Mucosa of descending colon (tissue), 3 donors: Measurements from ENCODE around the gene ACSL6. TPM values are rescaled to one million over a fixed set of nuclear protein-coding genes. Genes with fewer than 3 reads are reported as not detected.

Experiments
- ATAC-seq: fragments of 200-7000 bp; cut with Tn5 transposase; one replicate; pipeline ENCODE4 v1.9.1; 2020; ENCODE audit warnings: mild to moderate bottlenecking, moderate library complexity
- DNase-seq, 3 donors: peaks; one replicate each; pipeline ENCODE4 v3.0.0-alpha.2; 2020
- H3K36me3 ChIP-seq: fragments of 200-600 bp; one replicate; pipeline ENCODE4 v1.8.0; 2021; ENCODE audit warnings: low read depth, mild to moderate bottlenecking
- H3K4me1 ChIP-seq: fragments of 200-600 bp; one replicate; pipeline ENCODE4 v1.8.0; 2021; ENCODE audit warnings: low read depth, mild to moderate bottlenecking
- H3K4me3 ChIP-seq: fragments of 200-600 bp; one replicate; pipeline ENCODE4 v1.8.0; 2021; ENCODE audit warnings: mild to moderate bottlenecking
- H3K9me3 ChIP-seq: fragments of 200-600 bp; one replicate; pipeline ENCODE4 v1.8.0; 2021; ENCODE audit warnings: mild to moderate bottlenecking
- intact Hi-C, 2 donors: fragments of 100-400 bp; cut with DNase I in 1 of 2; cut with micrococcal nuclease in 1 of 2; formaldehyde crosslinking; loops; one replicate each; pipeline versions ENCODE4 v1.11.0 to v1.11.1; 2022; cut with DNase I, micrococcal nuclease
- total RNA-seq, 3 donors: library from RNA; stranded (reverse); fragmentation: NEBNext Ultra II Directional in 2 of 3; extraction: Animal tissue kit (Norgen Biotek cat#: 25700) in 2 of 3; gene quantifications; one replicate each; pipeline versions ENCODE4 v1.2.1 to v1.2.4, GENCODE V29; 2021 to 2023
- TF ChIP-seq, protein P1 (sequence below): fragments of 200-600 bp; IDR thresholded peaks from one replicate; pipeline ENCODE4 v1.8.0; 2022; ENCODE audit warnings: antibody characterized with exemption, mild to moderate bottlenecking
- donor health status: DM: no; HTN: no; CAD: no; lungs with moderate emphysema.
- donor health status: DM: no; HTN: no; CAD: no.
- donor health status: DM: no; HTN: yes; CAD: no.

Gene ACSL6
- total RNA-seq, 3 donors from 2014 or later: 0.38 to 3.8 (median 0.77) TPM

DNA sequence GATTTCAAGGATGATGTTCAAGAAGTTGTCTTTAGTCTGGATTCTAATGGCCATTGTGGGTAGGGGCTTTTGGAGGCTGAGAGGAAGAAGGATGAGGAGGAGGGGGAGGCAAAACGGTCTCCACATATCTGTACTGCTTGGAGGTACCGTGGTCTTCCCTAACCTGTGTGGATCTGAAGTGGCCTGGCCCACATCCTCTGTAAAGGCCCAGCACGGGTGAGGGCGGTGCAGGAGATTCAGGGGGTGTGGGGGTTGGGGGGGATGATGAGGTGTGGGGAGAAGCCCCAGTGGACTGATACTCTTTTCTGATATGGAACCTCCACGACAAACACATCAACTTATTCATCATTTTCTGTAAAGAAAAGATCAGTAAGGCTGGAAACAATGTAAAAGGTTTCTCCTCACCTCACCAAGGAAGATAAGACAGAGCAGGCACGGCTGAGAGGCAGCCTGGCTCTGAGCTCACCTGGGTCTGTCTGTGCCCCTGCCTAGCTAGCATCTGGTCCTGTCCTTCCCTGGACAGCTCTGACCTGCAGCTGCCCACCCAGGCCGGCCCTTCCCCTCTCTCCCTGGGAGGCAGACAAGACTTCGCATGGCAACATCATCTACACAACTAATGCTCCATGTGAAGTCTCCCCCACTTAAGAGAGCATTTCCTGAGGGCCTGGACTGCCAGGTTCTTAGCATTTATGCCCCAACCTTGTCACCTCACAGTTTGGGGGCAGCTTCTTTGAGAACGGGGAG is 43.4 kb upstream of the ACSL6 start:
- TF ChIP-seq, protein P1, sequence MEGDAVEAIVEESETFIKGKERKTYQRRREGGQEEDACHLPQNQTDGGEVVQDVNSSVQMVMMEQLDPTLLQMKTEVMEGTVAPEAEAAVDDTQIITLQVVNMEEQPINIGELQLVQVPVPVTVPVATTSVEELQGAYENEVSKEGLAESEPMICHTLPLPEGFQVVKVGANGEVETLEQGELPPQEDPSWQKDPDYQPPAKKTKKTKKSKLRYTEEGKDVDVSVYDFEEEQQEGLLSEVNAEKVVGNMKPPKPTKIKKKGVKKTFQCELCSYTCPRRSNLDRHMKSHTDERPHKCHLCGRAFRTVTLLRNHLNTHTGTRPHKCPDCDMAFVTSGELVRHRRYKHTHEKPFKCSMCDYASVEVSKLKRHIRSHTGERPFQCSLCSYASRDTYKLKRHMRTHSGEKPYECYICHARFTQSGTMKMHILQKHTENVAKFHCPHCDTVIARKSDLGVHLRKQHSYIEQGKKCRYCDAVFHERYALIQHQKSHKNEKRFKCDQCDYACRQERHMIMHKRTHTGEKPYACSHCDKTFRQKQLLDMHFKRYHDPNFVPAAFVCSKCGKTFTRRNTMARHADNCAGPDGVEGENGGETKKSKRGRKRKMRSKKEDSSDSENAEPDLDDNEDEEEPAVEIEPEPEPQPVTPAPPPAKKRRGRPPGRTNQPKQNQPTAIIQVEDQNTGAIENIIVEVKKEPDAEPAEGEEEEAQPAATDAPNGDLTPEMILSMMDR: no peak
- peak in 1 of 3 donors; percentile 25 for DNase-seq
- Histone ChIP-seq H3K36me3 (no peaks in the 10 kb centered on the region), H3K4me3 (no peak overlapping the region), H3K4me1 (no peaks in the 10 kb centered on the region), H3K9me3 (no peaks in the 10 kb centered on the region)
- ATAC-seq: no peak
- intact Hi-C loops: no loop called here

- no peaks in the 10 kb centered on the region for H3K4me1 ChIP-seq
- no peak for ATAC-seq
- TF ChIP-seq, protein P1: no peak
- peak in 1 of 3 donors; percentile 25 for DNase-seq
- no peak overlapping the region for H3K4me3 ChIP-seq
- H3K9me3 ChIP-seq: no peaks in the 10 kb centered on the region
- intact Hi-C loops: no loop called here
- no peaks in the 10 kb centered on the region for H3K36me3 ChIP-seq
Observed at GRCh38 chr5:132054031-132054696, 42.7 kb upstream of the ACSL6 start.

DNA sequence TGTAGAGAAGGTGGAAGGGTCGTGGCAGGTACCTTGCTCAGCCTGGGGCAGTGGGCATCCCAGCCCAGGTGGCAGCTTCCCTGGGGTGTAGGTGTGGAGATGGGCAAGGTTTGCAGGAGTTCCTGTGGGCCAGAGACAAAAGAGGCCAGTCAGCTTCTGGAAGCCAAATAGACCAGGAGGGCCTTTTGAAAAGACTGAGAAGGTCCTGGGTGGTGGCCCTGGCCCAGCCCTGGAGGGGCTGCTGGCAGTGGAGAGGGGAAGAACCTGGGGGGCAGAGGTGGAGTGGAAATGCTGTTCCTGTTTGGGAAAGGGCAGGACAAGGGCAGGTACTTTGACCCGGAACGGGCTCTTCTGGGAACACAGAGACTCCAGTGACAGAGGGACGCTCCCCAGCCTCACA is 42.0 kb upstream of the ACSL6 start:
- no peaks in the 10 kb centered on the region for H3K4me1 ChIP-seq
- ATAC-seq: no peak
- no peaks in the 10 kb centered on the region for H3K9me3 ChIP-seq
- no peak overlapping the region for H3K4me3 ChIP-seq
- TF ChIP-seq, protein P1: no peak
- intact Hi-C loops: no loop called here
- H3K36me3 ChIP-seq: no peaks in the 10 kb centered on the region
- no peak for DNase-seq

DNA sequence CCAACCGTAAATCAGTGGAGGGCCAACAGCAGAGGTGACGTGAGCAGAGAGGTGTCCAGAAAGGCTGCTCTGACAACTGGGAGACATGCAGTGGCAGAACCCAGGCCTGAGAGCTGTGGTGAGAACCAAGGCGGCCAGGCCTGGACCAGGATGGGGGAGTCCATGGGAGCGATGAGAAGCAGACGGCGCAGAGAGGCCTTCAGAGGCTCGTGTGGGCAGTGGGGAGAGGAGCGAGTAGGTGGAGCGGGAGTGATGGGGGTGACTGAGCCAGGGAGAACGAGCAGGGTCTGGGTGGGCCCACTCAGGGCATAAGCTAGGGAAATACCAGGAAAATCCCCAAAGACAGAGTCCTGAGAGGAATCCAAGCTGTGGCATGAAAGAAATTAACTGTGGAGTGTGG is 41.1 kb upstream of the ACSL6 start:
- Histone ChIP-seq H3K36me3 (no peaks in the 10 kb centered on the region), H3K4me1 (no peaks in the 10 kb centered on the region), H3K9me3 (no peaks in the 10 kb centered on the region), H3K4me3 (no peak overlapping the region)
- intact Hi-C loops: no loop called here
- no peak for DNase-seq
- no peak for ATAC-seq
- TF ChIP-seq, protein P1: no peak

DNA sequence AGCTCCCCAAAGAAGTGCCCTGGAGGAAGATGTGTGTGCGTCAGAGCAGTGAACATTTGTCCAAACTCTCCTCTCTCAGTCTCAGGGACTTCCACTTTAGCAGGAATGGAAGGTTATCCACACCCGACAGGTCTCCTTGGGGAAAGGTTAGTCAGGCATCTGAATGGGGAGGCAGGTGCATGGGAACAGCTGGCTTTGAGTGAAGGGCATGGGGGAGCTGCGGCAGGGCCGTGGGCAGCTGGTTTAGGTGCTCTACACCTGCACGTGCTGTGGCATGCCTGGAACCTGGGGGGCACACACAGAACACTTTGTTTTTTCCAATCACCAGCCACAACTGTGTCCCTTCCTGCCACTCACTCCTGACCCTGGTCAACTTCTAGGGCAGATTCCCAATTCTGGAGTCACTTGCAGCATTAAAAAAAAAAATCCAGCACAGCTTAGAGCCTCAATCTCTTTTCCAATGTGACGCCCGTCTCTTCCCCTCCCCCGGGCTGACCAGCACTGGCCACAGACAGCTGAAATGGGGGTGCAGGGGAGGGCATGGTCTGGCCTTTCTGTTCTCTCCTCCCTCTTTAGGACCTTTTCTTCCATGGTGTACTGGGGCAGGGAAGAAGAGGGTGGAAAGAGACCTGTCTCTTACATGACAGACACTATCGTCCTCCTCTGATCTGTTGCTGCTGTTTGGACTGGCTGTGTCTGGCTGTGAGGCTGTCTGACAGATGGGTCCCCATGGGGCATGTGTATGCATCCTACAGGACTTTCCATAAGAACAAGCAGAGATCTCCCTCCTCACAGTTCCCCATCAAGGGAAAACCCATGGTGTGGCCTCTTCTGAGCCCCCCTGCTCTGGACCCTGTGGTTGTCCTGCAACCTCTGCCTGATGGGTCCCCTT is 39.4 kb upstream of the ACSL6 start:
- Histone ChIP-seq H3K9me3 (no peaks in the 10 kb centered on the region), H3K4me1 (no peaks in the 10 kb centered on the region), H3K36me3 (no peaks in the 10 kb centered on the region), H3K4me3 (no peak overlapping the region)
- ATAC-seq: no peak
- intact Hi-C loops: no loop called here
- TF ChIP-seq, protein P1: no peak
- no peak for DNase-seq
